Measurements from ENCODE around the gene PALM. TPM values are rescaled to one million over a fixed set of nuclear protein-coding genes. Genes with fewer than 3 reads are reported as not detected.

The PALM gene
- total RNA-seq, 6 experiments from 2014 or later: 4.6 to 12.7 (median 7.1) TPM

DNA sequence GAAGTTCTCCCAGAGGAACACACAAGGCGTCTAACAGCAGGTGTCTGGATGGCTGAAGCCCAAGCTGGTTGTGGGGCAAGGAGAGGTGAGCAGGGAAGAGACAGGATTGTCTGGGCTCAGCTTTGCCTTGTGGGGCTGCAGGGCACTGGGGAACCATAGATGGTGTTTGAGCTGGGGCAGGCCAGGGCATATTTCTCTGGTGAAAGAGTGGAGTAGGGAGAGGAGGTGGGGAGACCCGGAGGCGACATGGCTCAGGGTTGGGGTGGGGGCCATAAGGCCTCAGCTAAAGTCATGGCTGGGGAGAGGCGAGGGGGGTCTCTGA, 5.4 kb upstream of the PALM start:
- DNase-seq: no peak
- intact Hi-C loops (cut with DNase I): no loop called here
- no peaks in the 10 kb centered on the region for H3K27me3 ChIP-seq
- H3K4me3 ChIP-seq: no peak overlapping the region
- no peak for TF ChIP-seq POLR2A (IDR thresholded peaks at IDR 0.05)
- TF ChIP-seq, protein P1, sequence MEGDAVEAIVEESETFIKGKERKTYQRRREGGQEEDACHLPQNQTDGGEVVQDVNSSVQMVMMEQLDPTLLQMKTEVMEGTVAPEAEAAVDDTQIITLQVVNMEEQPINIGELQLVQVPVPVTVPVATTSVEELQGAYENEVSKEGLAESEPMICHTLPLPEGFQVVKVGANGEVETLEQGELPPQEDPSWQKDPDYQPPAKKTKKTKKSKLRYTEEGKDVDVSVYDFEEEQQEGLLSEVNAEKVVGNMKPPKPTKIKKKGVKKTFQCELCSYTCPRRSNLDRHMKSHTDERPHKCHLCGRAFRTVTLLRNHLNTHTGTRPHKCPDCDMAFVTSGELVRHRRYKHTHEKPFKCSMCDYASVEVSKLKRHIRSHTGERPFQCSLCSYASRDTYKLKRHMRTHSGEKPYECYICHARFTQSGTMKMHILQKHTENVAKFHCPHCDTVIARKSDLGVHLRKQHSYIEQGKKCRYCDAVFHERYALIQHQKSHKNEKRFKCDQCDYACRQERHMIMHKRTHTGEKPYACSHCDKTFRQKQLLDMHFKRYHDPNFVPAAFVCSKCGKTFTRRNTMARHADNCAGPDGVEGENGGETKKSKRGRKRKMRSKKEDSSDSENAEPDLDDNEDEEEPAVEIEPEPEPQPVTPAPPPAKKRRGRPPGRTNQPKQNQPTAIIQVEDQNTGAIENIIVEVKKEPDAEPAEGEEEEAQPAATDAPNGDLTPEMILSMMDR (IDR thresholded peaks at IDR 0.05): no peak
- ATAC-seq: no peak
- H3K4me1 ChIP-seq: no peaks in the 10 kb centered on the region
- no peaks in the 10 kb centered on the region for H3K36me3 ChIP-seq
- no peak overlapping the region for H3K27ac ChIP-seq
- H3K9me3 ChIP-seq: no peaks in the 10 kb centered on the region
- WGBS (ENCODE audit: insufficient coverage, low coverage, low lambda C conversion rate, missing lambda C conversion rate): 9% methylated on average over 3 of the region's 4 CpGs

DNA sequence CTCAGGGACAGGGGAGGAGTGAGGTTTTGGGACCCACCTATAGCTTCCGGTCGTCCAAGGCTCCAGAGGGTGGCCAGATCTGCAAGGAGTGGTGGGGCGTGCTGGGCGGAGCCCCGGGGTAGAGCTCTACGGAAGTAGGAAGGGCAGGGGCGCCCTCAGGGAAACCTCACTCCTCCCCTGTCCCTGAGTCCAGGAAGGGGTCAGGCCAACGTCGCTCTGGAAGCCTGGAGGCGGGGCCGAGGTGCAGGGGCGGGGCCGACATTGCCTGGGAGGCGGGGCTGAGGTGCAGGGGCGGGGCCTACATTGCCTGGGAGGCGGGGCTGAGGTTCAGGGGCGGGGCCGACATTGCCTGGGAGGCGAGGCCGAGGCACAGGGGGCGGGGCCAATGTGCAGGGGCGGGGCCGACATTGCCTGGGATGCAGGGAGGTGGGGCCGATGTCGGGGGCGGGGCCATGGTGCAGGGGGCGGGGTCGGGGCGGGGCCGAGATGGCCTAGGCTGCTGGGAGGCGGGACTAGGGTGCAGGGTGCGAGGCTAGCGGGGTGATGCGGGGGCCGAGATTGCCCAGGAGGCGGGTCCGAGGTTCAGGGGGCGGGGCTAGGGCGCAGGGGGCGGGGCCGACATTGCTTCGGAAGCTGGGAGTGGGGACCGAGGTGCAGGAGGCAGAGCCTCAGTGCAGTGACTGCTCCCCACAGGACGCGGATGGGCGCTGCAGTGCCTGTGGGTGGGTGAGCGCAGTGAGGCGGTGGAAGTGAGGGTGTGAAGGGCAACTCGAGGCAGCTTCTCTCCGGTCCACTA, 4.9 kb upstream of the PALM start:
- no peak overlapping the region for H3K4me3 ChIP-seq
- ATAC-seq (peak; percentile 82 to 88 (median 86)), DNase-seq (peak; percentile 77 to 88 (median 87))
- TF ChIP-seq, protein P1 (IDR thresholded peaks at IDR 0.05): no peak
- peak; percentile 41 for TF ChIP-seq POLR2A (IDR thresholded peaks at IDR 0.05)
- H3K27me3 ChIP-seq: no peaks in the 10 kb centered on the region
- H3K27ac ChIP-seq: no peak overlapping the region
- H3K4me1 ChIP-seq: no peaks in the 10 kb centered on the region
- H3K36me3 ChIP-seq: no peaks in the 10 kb centered on the region
- H3K9me3 ChIP-seq: no peaks in the 10 kb centered on the region
- intact Hi-C loops (cut with DNase I): no loop called here
- WGBS (ENCODE audit: insufficient coverage, low coverage, low lambda C conversion rate, missing lambda C conversion rate): 4% methylated on average over 21 of the region's 50 CpGs

DNA sequence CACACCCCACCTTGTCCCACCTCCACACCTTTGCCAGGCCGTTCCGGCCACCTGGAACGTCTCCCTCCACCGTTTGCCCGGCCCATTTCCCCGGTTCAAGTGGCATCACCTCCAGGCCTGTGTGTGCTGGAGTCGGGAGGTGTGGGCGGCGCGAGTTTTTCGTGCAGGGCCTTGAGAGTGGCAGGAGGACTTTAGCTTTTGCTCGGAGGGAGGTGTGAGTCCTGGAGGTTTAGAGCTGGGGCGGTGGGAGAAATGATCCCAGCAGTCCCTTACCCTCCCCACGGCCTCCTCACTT, 4.3 kb upstream of the PALM start:
- ATAC-seq: no peak
- TF ChIP-seq, protein P1 (IDR thresholded peaks at IDR 0.05): no peak
- TF ChIP-seq POLR2A (IDR thresholded peaks at IDR 0.05): no peak
- no peak for DNase-seq
- Histone ChIP-seq H3K27ac (no peak overlapping the region), H3K36me3 (no peaks in the 10 kb centered on the region), H3K4me3 (no peak overlapping the region), H3K27me3 (no peaks in the 10 kb centered on the region), H3K4me1 (no peaks in the 10 kb centered on the region), H3K9me3 (no peaks in the 10 kb centered on the region)
- intact Hi-C loops (cut with DNase I): no loop called here
- WGBS (ENCODE audit: insufficient coverage, low coverage, low lambda C conversion rate, missing lambda C conversion rate): 29% methylated on average over 7 of the region's 14 CpGs

DNA sequence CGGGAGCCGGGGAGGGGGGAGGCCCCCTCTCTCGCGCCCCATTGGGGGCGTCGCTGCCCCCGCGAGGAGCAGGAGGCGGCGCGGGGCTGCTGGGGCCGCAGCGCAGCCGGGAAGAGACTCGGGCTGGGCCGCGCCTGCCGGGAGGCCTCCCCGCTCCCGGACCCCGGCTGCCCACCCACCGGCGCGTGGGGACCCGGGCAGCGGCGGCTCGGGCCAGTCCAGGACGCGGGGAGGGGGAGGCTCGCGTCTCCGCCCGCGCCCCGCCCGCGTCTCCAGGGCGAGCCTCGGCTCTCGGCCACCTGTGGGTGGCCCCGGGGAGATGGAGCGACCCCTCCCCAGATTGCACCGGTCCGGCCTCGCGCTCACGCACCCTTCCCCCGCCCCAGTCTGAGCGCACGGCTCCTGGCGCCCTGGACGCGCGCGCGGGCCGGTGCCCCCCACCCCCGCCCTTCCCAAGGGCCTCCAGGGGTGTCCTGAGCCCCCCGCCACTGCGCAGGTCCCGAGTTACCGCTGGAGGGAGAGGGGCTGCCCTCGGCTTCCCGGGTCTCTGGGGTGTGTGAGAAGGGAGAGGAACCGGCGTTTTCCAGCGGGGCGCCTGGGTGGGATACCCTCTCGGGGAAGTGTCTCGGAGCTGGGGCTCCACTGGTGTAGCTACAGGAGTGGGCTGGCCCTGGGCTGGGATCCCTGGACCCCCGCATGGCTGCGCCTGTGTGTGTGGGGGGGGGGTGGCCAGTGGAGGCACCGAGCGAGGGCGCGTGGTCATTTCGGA, 645 bp downstream of the PALM start:
- WGBS (ENCODE audit: insufficient coverage, low coverage, low lambda C conversion rate, missing lambda C conversion rate): no CpG with 5 or more reads among the region's 78 CpGs
- no peak for TF ChIP-seq POLR2A (IDR thresholded peaks at IDR 0.05)
- TF ChIP-seq, protein P1 (IDR thresholded peaks at IDR 0.05): no peak
- Histone ChIP-seq H3K4me3 (peak overlapping the region; percentile 27 to 44 (median 33)), H3K27ac (peak overlapping the region in 2 of 3 donors; percentile 40 to 57), H3K4me1 (no peaks in the 10 kb centered on the region), H3K27me3 (no peaks in the 10 kb centered on the region), H3K9me3 (no peaks in the 10 kb centered on the region), H3K36me3 (no peaks in the 10 kb centered on the region)
- peak in 1 of 4 donors; percentile 18 for ATAC-seq
- intact Hi-C loops (cut with DNase I): no loop called here
- no peak for DNase-seq
